Activated CD4-positive, alpha-beta memory T cell treated with anti-CD3 and anti-CD28 coated beads for 36 hours (primary cell): Measurements from ENCODE around the gene RIMBP2. TPM values are rescaled to one million over a fixed set of nuclear protein-coding genes. Genes with fewer than 3 reads are reported as not detected.

Experiments
- CTCF ChIA-PET: fragments of 350-600 bp; sonication (Branson Sonifier 250); formaldehyde crosslinking; loops from one replicate; lab custom pipeline; 2021; ENCODE audit warnings: antibody characterized with exemption, inconsistent platforms; lab: Charles Lee
- POLR2A ChIA-PET: fragments of 350-600 bp; sonication (Branson Sonifier 250); formaldehyde crosslinking; loops from one replicate; lab custom pipeline; 2021; ENCODE audit warnings: antibody characterized with exemption; lab: Charles Lee
- DNase-seq: peaks from one replicate; pipeline ENCODE4 v3.0.0-alpha.2; 2020
- H3K27ac Mint-ChIP-seq: one replicate; pipeline ENCODE4 v1.8.0; 2021; ENCODE audit warnings: mixed read lengths
- H3K27me3 Mint-ChIP-seq: one replicate; pipeline ENCODE4 v1.8.0; 2021; ENCODE audit warnings: mixed read lengths
- H3K36me3 Mint-ChIP-seq: one replicate; pipeline ENCODE4 v1.8.0; 2021; ENCODE audit warnings: mixed read lengths
- H3K4me1 Mint-ChIP-seq: one replicate; pipeline ENCODE4 v1.8.0; 2021; ENCODE audit warnings: low read depth, mixed read lengths
- H3K4me3 Mint-ChIP-seq: one replicate; pipeline ENCODE4 v1.8.0; 2021; ENCODE audit warnings: mild to moderate bottlenecking, mixed read lengths
- H3K9me3 Mint-ChIP-seq: one replicate; pipeline ENCODE4 v1.8.0; 2021; ENCODE audit warnings: mixed read lengths
- intact Hi-C: fragments of 100-400 bp; cut with micrococcal nuclease; formaldehyde crosslinking; loops from one replicate; pipeline ENCODE4 v1.15.1; 2023
- total RNA-seq, 2 experiments: library from RNA; stranded (reverse); gene quantifications; one replicate each; pipeline ENCODE4 v1.2.3, GENCODE V29; 2021

RIMBP2 gene
- total RNA-seq, 2 experiments from 2014 or later = 0.27 TPM; not detected in 1

GRCh38 chr12:130622803-130623202 is 93.3 kb downstream of the RIMBP2 start:
- no peak for DNase-seq
- CTCF ChIA-PET = no interaction called here
- intact Hi-C loops = no loop called here

DNA sequence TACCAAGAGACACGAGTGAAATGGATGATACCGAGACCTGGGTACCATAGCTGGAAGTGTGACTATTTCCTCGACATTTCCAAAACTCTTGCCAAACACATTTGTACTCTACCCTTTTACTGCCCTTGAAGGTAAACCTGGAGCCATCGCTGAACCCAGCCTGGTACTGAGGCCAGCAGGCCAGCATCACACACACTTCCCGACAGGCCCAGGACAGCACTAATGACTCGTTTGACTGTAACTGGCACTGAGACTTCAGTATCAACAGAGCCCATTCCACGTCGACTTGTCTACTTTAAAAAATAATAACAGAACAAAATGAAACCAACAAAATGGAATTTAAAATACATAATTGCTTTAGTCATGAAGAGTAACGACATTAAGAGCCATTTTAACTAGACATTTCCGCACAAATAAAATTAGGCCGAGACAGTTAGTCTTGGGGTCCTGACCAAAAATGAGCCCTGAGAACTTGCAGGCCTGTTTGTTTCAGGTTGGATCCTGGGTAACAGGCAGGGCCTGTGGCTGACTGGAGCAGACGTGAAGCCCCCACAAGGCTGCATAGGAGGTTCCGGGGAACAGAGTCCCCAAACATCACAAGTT is 94.3 kb downstream of the RIMBP2 start:
- H3K36me3 Mint-ChIP-seq = no peaks in the 10 kb centered on the region
- intact Hi-C loops = no loop called here
- no peak overlapping the region for H3K27ac Mint-ChIP-seq
- ChIA-PET CTCF (no interaction called here), POLR2A (no interaction called here)
- H3K4me1 Mint-ChIP-seq = no peaks in the 10 kb centered on the region
- DNase-seq = no peak
- peaks cover 3% of the 10 kb centered on the region for H3K9me3 Mint-ChIP-seq
- peaks cover 2% of the 10 kb centered on the region for H3K27me3 Mint-ChIP-seq
- no peak overlapping the region for H3K4me3 Mint-ChIP-seq

More at GRCh38 chr12:130622803-130623202, 93.3 kb downstream of the RIMBP2 start:
- Mint-ChIP-seq H3K27me3 (peaks cover 2% of the 10 kb centered on the region), H3K4me1 (no peaks in the 10 kb centered on the region), H3K36me3 (no peaks in the 10 kb centered on the region), H3K4me3 (no peak overlapping the region), H3K27ac (no peak overlapping the region), H3K9me3 (peaks cover 3% of the 10 kb centered on the region)
- POLR2A ChIA-PET = no interaction called here

DNA sequence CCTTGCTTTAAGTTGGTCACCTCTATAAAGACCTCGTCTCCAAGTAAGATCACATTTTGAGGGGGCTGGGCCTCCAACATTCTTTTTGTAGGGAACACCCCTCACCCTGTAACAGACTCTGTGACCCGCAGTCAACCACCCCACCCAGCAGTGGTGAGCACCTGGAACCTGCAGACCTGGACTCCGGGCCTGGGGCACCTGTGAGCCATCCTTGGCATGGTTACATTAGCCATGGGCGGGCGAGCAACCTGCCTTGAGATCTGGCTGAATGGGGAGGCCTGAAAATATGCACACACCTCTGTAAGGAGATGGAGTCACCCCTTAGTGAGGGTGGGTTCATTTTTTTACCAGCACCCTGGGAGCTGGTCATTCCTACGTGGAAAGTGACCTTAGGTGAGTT is 95.3 kb downstream of the RIMBP2 start:
- intact Hi-C loops = no loop called here
- Mint-ChIP-seq H3K9me3 (peaks cover 3% of the 10 kb centered on the region), H3K4me3 (no peak overlapping the region), H3K27me3 (peaks cover 2% of the 10 kb centered on the region), H3K4me1 (no peaks in the 10 kb centered on the region), H3K36me3 (no peaks in the 10 kb centered on the region), H3K27ac (no peak overlapping the region)
- ChIA-PET CTCF (no interaction called here), POLR2A (no interaction called here)
- no peak for DNase-seq

GRCh38 chr12:130620281-130620680 is 95.8 kb downstream of the RIMBP2 start:
- no peaks in the 10 kb centered on the region for H3K4me1 Mint-ChIP-seq

DNA sequence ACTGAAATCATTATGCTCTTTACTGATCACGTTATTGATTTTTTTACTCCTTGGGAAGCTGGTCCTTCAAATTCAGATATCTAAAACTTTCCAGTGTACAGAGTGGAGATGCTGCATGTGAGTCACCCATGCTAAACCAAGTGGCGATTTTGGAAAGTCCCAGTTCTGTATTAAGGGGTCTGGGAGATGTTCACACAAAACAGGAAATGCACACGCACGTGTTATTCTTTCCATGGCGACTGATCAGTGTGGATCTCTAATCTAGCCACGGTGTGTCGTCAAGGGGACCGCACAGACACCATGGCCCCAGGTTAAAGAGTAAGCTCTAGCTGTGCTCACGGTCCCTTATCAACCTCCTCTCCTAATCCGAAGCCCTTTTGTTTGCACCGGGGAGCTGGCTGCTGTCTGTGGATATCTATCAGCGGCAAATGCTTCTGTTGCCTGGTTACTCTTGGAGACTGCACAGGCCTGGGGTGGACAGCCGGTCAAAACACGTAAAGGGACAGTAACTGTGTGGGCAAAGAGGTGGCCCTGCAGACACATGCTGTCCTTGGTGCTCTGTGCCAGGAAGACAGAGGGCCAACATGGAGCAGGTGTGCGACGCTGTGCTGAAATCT is 96.6 kb downstream of the RIMBP2 start:
- intact Hi-C loops = no loop called here
- CTCF ChIA-PET = no interaction called here
- no peak overlapping the region for H3K27ac Mint-ChIP-seq
- H3K27me3 Mint-ChIP-seq = peaks cover 2% of the 10 kb centered on the region
- no peak overlapping the region for H3K4me3 Mint-ChIP-seq
- H3K4me1 Mint-ChIP-seq = no peaks in the 10 kb centered on the region
- peaks cover 3% of the 10 kb centered on the region for H3K9me3 Mint-ChIP-seq
- H3K36me3 Mint-ChIP-seq = no peaks in the 10 kb centered on the region
- POLR2A ChIA-PET = no interaction called here
- no peak for DNase-seq

More at GRCh38 chr12:130620281-130620680, 95.8 kb downstream of the RIMBP2 start:
- no peak overlapping the region for H3K27ac Mint-ChIP-seq
- no peak for DNase-seq
- peaks cover 2% of the 10 kb centered on the region for H3K27me3 Mint-ChIP-seq
- ChIA-PET POLR2A (no interaction called here), CTCF (no interaction called here)
- intact Hi-C loops = no loop called here
- peaks cover 3% of the 10 kb centered on the region for H3K9me3 Mint-ChIP-seq
- H3K4me3 Mint-ChIP-seq = no peak overlapping the region
- no peaks in the 10 kb centered on the region for H3K36me3 Mint-ChIP-seq

DNA sequence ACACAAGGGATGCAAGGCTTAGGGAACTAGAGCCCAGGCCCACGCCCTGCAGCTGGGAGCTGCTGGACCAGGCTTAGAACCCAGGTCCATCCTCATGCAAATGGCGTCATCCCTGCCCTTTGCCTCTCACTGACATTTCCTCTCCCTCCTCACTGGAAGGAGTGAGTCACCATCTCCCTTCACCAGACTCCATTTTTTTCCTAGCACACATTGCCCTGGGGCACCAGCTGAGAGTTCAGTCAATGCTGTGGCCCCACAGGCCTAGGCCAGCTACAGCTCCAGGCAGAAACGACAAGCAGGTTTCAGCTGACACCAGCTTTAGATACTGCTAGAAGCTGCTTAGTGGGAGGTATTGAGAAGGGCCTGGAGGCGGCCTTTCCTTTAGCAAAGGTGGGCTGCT is 98.9 kb downstream of the RIMBP2 start:
- Mint-ChIP-seq H3K36me3 (no peaks in the 10 kb centered on the region), H3K9me3 (no peaks in the 10 kb centered on the region), H3K27ac (no peak overlapping the region), H3K4me3 (no peak overlapping the region), H3K27me3 (no peaks in the 10 kb centered on the region), H3K4me1 (no peaks in the 10 kb centered on the region)
- no peak for DNase-seq
- CTCF ChIA-PET = no interaction called here
- POLR2A ChIA-PET = interaction anchor here (0.6 kb wide), 1 partner anchor 1180 kb away, joined by 4 read pairs; no protein-coding TSS in a partner anchor
- intact Hi-C loops = no loop called here

DNA sequence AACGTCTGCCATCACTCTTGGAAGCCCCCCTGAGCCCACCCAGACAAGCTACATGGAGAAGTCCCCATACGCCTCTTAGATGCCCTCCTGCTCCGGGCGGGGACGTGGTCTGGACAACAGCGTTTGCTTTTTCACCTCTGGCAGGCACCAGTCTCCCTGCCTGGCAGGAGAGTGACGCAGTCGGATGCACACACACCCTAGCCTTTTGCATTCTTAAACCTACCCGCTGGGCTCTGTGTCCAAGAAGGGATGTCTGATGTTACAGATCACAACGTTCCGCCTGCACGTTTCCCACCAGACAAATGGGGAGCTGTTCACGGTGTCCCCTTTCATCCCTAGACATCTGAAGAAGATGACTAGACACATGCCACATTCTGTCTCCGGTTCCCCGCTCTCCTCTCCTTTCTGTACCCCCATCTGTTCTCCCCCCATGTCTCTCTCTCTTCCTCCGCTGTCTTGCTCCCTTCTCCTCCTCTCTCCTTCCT is 100.2 kb downstream of the RIMBP2 start:
- CTCF ChIA-PET = no interaction called here
- intact Hi-C loops = no loop called here
- H3K4me3 Mint-ChIP-seq = no peak overlapping the region
- no peak for DNase-seq
- H3K4me1 Mint-ChIP-seq = no peaks in the 10 kb centered on the region
- no peaks in the 10 kb centered on the region for H3K36me3 Mint-ChIP-seq
- no peak overlapping the region for H3K27ac Mint-ChIP-seq
- POLR2A ChIA-PET = no interaction called here
- no peaks in the 10 kb centered on the region for H3K27me3 Mint-ChIP-seq
- no peaks in the 10 kb centered on the region for H3K9me3 Mint-ChIP-seq

GRCh38 chr12:130614530-130614905 is 101.6 kb downstream of the RIMBP2 start:
- DNase-seq = no peak
- Mint-ChIP-seq H3K27me3 (no peaks in the 10 kb centered on the region), H3K36me3 (no peaks in the 10 kb centered on the region), H3K27ac (no peak overlapping the region), H3K9me3 (no peaks in the 10 kb centered on the region), H3K4me1 (no peaks in the 10 kb centered on the region), H3K4me3 (no peak overlapping the region)
- intact Hi-C loops = no loop called here
- CTCF ChIA-PET = no interaction called here
- POLR2A ChIA-PET = no interaction called here

- Mint-ChIP-seq H3K4me3 (no peak overlapping the region), H3K36me3 (no peaks in the 10 kb centered on the region), H3K27ac (no peak overlapping the region), H3K27me3 (no peaks in the 10 kb centered on the region), H3K4me1 (no peaks in the 10 kb centered on the region), H3K9me3 (no peaks in the 10 kb centered on the region)
- intact Hi-C loops = no loop called here
- ChIA-PET POLR2A (no interaction called here), CTCF (no interaction called here)
- no peak for DNase-seq
Observed at GRCh38 chr12:130613831-130614529, 102.1 kb downstream of the RIMBP2 start.

DNA sequence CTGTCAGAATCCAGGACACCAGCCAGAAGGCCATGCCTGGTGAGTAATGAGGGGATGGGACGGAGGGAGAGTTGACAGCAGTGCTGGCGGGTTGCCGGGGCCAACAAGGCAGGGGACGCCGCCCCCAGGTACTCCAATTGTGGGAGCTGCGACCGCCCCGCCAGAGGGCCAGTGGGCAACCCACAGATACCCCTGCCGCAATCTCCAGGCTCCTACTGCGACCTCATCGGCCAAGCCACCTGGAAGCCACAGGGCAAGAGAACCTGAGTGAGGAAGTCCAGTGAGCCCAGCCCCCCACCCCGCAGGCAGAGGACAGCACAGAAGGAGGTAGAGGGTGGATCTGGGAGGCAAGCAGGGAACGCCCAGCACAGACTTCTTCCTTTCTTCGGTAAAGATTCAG is 103.0 kb downstream of the RIMBP2 start:
- Mint-ChIP-seq H3K4me3 (no peak overlapping the region), H3K36me3 (no peaks in the 10 kb centered on the region), H3K27me3 (no peaks in the 10 kb centered on the region), H3K9me3 (no peaks in the 10 kb centered on the region), H3K4me1 (no peaks in the 10 kb centered on the region), H3K27ac (no peak overlapping the region)
- intact Hi-C loops = no loop called here
- ChIA-PET POLR2A (no interaction called here), CTCF (no interaction called here)
- no peak for DNase-seq

- H3K27ac Mint-ChIP-seq = no peak overlapping the region
- no peaks in the 10 kb centered on the region for H3K4me1 Mint-ChIP-seq
- intact Hi-C loops = no loop called here
- H3K4me3 Mint-ChIP-seq = no peak overlapping the region
- CTCF ChIA-PET = no interaction called here
- H3K27me3 Mint-ChIP-seq = no peaks in the 10 kb centered on the region
- DNase-seq = no peak
- no peaks in the 10 kb centered on the region for H3K36me3 Mint-ChIP-seq
- POLR2A ChIA-PET = no interaction called here
- H3K9me3 Mint-ChIP-seq = no peaks in the 10 kb centered on the region
Observed at GRCh38 chr12:130611026-130611905, 104.8 kb downstream of the RIMBP2 start.

GRCh38 chr12:130609966-130610365 is 106.1 kb downstream of the RIMBP2 start:
- no peak for DNase-seq
- Mint-ChIP-seq H3K4me3 (no peak overlapping the region), H3K27me3 (no peaks in the 10 kb centered on the region), H3K27ac (no peak overlapping the region), H3K4me1 (no peaks in the 10 kb centered on the region), H3K36me3 (no peaks in the 10 kb centered on the region), H3K9me3 (no peaks in the 10 kb centered on the region)
- CTCF ChIA-PET = no interaction called here
- POLR2A ChIA-PET = no interaction called here
- intact Hi-C loops = no loop called here
